ENCODE data around the gene LCN12.

The LCN12 gene

GRCh38 chr9:136945333-136946227, 6.5 kb upstream of the LCN12 start:
- no peak for DNase-seq

GRCh38 chr9:136946228-136947027, 5.6 kb upstream of the LCN12 start:
- DNase-seq: no peak

- DNase-seq: no peak
These were observed 4.8 kb upstream of the LCN12 start for GRCh38 chr9:136947028-136947891.

- peak; percentile 71 for DNase-seq
These were observed 4.0 kb upstream of the LCN12 start for GRCh38 chr9:136947955-136948510.

GRCh38 chr9:136949239-136949816, 2.7 kb upstream of the LCN12 start:
- DNase-seq: no peak

- DNase-seq: peak; percentile 96
These were observed 2.0 kb upstream of the LCN12 start for GRCh38 chr9:136949817-136950655.

- no peak for DNase-seq
These were observed 1.3 kb upstream of the LCN12 start for GRCh38 chr9:136950656-136951276.

GRCh38 chr9:136952321-136952850, 313 bp downstream of the LCN12 start:
- DNase-seq: no peak

GRCh38 chr9:136952876-136953770, 1.1 kb downstream of the LCN12 start:
- no peak for DNase-seq

GRCh38 chr9:136953771-136954269, 1.7 kb downstream of the LCN12 start:
- DNase-seq: no peak

- no peak for DNase-seq
These were observed 2.4 kb downstream of the LCN12 start for GRCh38 chr9:136954270-136955083.

GRCh38 chr9:136955202-136955942, 3.3 kb downstream of the LCN12 start:
- DNase-seq: no peak

GRCh38 chr9:136955943-136956335, 3.9 kb downstream of the LCN12 start:
- no peak for DNase-seq

- DNase-seq: no peak
These were observed 4.5 kb downstream of the LCN12 start for GRCh38 chr9:136956604-136957003.

- DNase-seq: no peak
These were observed 5.4 kb downstream of the LCN12 start for GRCh38 chr9:136957461-136957860.

- no peak for DNase-seq
These were observed 5.8 kb downstream of the LCN12 start for GRCh38 chr9:136957901-136958300.

- DNase-seq: no peak
These were observed 6.4 kb downstream of the LCN12 start for GRCh38 chr9:136958473-136958872.

All from retina (tissue), 1 donor.